Lung (tissue), 12 donors: Measurements from ENCODE around the gene NKAIN4. TPM values are rescaled to one million over a fixed set of nuclear protein-coding genes. Genes with fewer than 3 reads are reported as not detected.

Experiments used
- ATAC-seq: fragments of 200-7000 bp; cut with Tn5 transposase; one replicate; pipeline ENCODE4 v1.9.1; 2020; ENCODE audit warnings: moderate number of reproducible peaks; ENCODE audit not compliant: insufficient read depth, low FRiP score
- DNase-seq, 3 donors: peaks; one replicate each; pipeline ENCODE4 v3.0.0-alpha.2; 2013 to 2017
- H3K27ac ChIP-seq, 2 donors: one replicate each; pipeline ENCODE4 v1.5.1; 2013; ENCODE audit warnings: mild to moderate bottlenecking in 2 of 2, moderate library complexity in 2 of 2, control low read depth in 1 of 2, inconsistent platforms in 1 of 2, low read depth in 1 of 2, low read length in 1 of 2
- H3K27me3 ChIP-seq, 3 donors: one replicate each; pipeline ENCODE4 v1.5.1; 2013; ENCODE audit warnings: low read length in 2 of 3; ENCODE audit not compliant: control insufficient read depth in 3 of 3, insufficient read depth in 3 of 3
- H3K36me3 ChIP-seq, 4 donors: one replicate each; pipeline ENCODE4 v1.5.1; 2013; ENCODE audit warnings: low read length in 4 of 4, mild to moderate bottlenecking in 1 of 4, moderate library complexity in 1 of 4; ENCODE audit not compliant: control insufficient read depth in 4 of 4, insufficient read depth in 4 of 4
- H3K4me1 ChIP-seq, 5 donors: one replicate each; pipeline ENCODE4 v1.5.1; 2013; ENCODE audit warnings: low read length in 5 of 5, mild to moderate bottlenecking in 2 of 5, moderate library complexity in 1 of 5; ENCODE audit not compliant: control insufficient read depth in 5 of 5, insufficient read depth in 5 of 5
- H3K4me3 ChIP-seq: one replicate; pipeline ENCODE4 v1.5.1; 2013; ENCODE audit warnings: mild to moderate bottlenecking, control low read depth, moderate library complexity
- H3K9ac ChIP-seq, 2 donors: one replicate each; pipeline ENCODE4 v1.5.1; 2013; ENCODE audit warnings: low read length in 2 of 2, control low read depth in 1 of 2; ENCODE audit not compliant: insufficient read depth in 1 of 2
- H3K9me3 ChIP-seq, 4 donors: one replicate each; pipeline ENCODE4 v1.5.1; 2013; ENCODE audit warnings: low read length in 3 of 4, mild to moderate bottlenecking in 1 of 4, moderate library complexity in 1 of 4; ENCODE audit not compliant: control insufficient read depth in 4 of 4, insufficient read depth in 3 of 4
- WGBS, 2 donors: extraction: QIAGEN DNeasy Blood & Tissue Kit; methylation state at CpG; one replicate each; pipeline ENCODE4 v1.1.7; 2013; 5-methylcytosine and 5-hydroxymethylcytosine counted together
- polyA plus RNA-seq, 2 donors: library from polyadenylated mRNA; stranded (reverse); fragments of 200-250 nt; gene quantifications; one replicate each; pipeline ENCODE4 v1.2.1, GENCODE V29; 2013
- total RNA-seq, 2 donors: library from RNA; depleted of rRNA in 1 of 2; stranded (reverse); fragments of >200 nt in 1 of 2; gene quantifications; one replicate each; pipeline ENCODE4 v1.2.1, GENCODE V29; 2014 to 2021
- TF ChIP-seq, protein P1 (sequence below): IDR thresholded peaks from 2 replicates; pipeline ENCODE4 v1.5.1; 2012; ENCODE audit warnings: mild to moderate bottlenecking; ENCODE audit errors: control extremely low read depth, extremely low read depth
- donor health status: control.
- donor health status: control.
- donor health status: Bipolar disorder and iron deficiency.
- donor health status: healthy.
- donor health status: DM: yes; HTN: yes; CAD: no.

Gene NKAIN4
- total and polyA plus RNA-seq, 4 donors, result 0.10 to 1.7 TPM; not detected in 2

DNA sequence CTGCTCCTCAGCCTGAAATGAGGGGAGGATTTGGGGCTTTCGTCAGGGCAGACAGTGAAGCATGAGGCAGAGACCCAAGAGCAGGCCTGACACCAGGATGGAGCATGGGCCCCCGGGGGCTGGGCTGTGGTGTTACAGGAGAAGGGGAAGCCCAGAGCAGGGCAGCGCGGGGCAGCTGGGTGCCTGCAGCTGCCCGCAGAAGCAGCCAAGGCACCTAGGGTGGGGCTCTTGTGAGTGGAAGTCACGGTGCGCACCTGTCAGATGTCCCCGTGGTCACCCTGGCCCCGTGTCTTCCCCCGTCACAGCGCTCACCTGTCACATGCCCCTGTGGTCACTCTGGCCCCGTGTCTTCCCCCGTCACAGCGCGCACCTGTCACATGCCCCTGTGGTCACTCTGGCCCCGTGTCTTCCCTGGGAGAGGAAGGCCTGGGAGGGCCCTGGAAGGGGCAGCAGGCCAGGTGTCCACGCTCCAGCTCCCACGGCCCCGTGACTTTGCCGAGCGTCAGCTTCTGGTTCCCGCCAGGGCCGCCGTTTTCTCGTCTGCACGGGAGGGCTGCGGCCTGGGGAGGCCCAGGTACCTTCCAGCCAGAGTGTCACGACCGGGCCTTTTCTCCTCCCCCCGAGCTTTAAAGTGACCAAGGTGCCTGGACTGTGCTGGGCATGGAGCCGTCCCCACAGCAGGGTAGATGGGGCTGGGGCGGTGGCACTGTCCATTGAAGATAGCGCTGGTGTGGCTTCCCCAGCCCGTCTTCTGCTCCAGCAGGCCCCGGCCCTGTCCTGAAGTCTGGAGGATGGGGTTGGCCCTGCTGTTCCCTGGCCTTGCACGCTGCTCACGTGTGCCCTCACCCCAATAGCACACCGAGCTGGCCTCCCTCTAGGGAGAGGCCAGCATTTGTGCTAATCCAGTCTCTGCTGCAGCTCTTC lies 27.7 kb upstream of the NKAIN4 start:
- TF ChIP-seq, protein P1, sequence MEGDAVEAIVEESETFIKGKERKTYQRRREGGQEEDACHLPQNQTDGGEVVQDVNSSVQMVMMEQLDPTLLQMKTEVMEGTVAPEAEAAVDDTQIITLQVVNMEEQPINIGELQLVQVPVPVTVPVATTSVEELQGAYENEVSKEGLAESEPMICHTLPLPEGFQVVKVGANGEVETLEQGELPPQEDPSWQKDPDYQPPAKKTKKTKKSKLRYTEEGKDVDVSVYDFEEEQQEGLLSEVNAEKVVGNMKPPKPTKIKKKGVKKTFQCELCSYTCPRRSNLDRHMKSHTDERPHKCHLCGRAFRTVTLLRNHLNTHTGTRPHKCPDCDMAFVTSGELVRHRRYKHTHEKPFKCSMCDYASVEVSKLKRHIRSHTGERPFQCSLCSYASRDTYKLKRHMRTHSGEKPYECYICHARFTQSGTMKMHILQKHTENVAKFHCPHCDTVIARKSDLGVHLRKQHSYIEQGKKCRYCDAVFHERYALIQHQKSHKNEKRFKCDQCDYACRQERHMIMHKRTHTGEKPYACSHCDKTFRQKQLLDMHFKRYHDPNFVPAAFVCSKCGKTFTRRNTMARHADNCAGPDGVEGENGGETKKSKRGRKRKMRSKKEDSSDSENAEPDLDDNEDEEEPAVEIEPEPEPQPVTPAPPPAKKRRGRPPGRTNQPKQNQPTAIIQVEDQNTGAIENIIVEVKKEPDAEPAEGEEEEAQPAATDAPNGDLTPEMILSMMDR, result no peak
- Histone ChIP-seq H3K27me3 (no peaks in the 10 kb centered on the region), H3K4me3 (no peak overlapping the region), H3K36me3 (peaks cover 0 to 83% (median 11%) of the 10 kb centered on the region in 4 donors), H3K9ac (no peak overlapping the region), H3K4me1 (peaks cover 0 to 4% (median 0%) of the 10 kb centered on the region in 5 donors), H3K27ac (no peak overlapping the region), H3K9me3 (no peaks in the 10 kb centered on the region)
- WGBS, 2 donors, result 93% methylated on average over 36 to 38 of the region's 38 CpGs
- DNase-seq (no peak), ATAC-seq (no peak)

DNA sequence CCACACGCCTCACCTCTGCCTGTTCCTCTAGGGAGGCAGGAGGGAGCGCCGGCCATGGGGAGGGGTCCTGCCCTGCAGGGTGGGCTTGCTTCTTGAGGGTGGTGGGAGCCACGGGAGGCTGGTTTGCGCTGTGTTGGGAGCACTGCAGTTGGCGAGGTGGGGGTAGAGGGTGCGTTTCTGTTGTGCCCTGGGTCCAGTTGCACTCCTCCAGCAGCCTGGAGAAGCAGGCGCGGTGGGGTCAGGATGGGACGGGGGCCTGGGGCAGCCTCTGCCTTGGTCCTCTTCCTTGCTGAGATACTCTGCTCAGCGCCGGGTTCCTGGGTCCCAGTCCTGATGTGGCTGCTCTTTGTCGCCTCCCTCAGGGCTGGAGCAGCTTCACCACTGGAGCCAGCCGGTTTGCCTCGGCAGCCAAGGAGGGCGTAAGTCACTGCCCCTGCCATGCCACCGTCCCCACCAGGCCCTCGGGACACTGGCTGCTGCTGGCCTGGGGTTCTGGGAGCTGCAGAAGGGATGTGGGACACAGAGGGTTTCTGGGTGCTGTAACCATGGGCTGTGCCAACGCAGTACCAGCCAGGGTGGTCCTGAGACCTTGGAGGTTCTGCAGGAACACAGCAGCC lies 26.8 kb upstream of the NKAIN4 start:
- no peak overlapping the region for H3K9ac ChIP-seq
- ATAC-seq, result no peak
- TF ChIP-seq, protein P1, result no peak
- H3K4me3 ChIP-seq, result no peak overlapping the region
- peaks cover 0 to 82% (median 9%) of the 10 kb centered on the region in 4 donors for H3K36me3 ChIP-seq
- H3K27me3 ChIP-seq, result no peaks in the 10 kb centered on the region
- DNase-seq, result no peak
- 85 to 89% methylated on average over 19 of the region's 19 CpGs for WGBS, 2 donors
- H3K27ac ChIP-seq, result no peak overlapping the region
- no peaks in the 10 kb centered on the region for H3K4me1 ChIP-seq
- H3K9me3 ChIP-seq, result no peaks in the 10 kb centered on the region

DNA sequence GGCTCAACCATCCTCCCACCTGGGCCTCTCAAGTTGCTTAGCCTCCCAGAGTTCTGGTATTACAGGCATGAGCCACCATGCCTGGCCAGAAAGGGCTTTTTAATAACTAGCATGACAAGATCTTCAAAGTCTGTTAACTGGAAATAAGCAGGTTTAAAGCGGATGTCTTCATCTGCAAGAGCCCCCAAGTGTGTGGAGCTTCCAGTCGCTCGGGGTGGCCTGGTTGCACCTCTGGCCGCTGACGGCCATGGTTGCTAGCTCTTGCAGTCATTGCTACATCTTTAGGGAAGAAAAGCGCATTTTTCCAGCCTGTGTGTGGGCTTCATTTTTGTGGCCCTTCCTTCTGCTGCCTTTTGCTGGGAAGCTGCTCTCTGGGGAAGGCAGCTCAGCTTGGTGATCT lies 26.1 kb upstream of the NKAIN4 start:
- no peak for DNase-seq
- 96 to 97% methylated on average over 6 of the region's 6 CpGs for WGBS, 2 donors
- H3K9ac ChIP-seq, result no peak overlapping the region
- peaks cover 0 to 81% (median 8%) of the 10 kb centered on the region in 4 donors for H3K36me3 ChIP-seq
- no peaks in the 10 kb centered on the region for H3K27me3 ChIP-seq
- no peaks in the 10 kb centered on the region for H3K9me3 ChIP-seq
- TF ChIP-seq, protein P1, result no peak
- no peaks in the 10 kb centered on the region for H3K4me1 ChIP-seq
- no peak overlapping the region for H3K4me3 ChIP-seq
- ATAC-seq, result no peak
- H3K27ac ChIP-seq, result no peak overlapping the region
